ENCODE measurements around the gene DNAJC24.

GRCh38 chr11:31477528-31478222, 108.0 kb downstream of the DNAJC24 start:
- TF ChIP-seq CTCF (IDR thresholded peaks at IDR 0.05 in 8 of 11, conservative IDR thresholded peaks at IDR 0.05 in 3 of 11) (no peak), POLR2A (IDR thresholded peaks at IDR 0.05) (no peak), POLR2AphosphoS5 (IDR thresholded peaks at IDR 0.05) (no peak)
